NCI-H2171 (cell line): Measurements from ENCODE around the gene NSD2.
"Not testable (repeated sequence)": the region's sequence is repeated elsewhere in the genome, so short reads cannot be mapped to it uniquely, and the experiment has no call there.

Source experiments
- DNase-seq: peaks from one replicate; lab custom pipeline; 2025; lab: John Stamatoyannopoulos, UW

NSD2 gene

DNA sequence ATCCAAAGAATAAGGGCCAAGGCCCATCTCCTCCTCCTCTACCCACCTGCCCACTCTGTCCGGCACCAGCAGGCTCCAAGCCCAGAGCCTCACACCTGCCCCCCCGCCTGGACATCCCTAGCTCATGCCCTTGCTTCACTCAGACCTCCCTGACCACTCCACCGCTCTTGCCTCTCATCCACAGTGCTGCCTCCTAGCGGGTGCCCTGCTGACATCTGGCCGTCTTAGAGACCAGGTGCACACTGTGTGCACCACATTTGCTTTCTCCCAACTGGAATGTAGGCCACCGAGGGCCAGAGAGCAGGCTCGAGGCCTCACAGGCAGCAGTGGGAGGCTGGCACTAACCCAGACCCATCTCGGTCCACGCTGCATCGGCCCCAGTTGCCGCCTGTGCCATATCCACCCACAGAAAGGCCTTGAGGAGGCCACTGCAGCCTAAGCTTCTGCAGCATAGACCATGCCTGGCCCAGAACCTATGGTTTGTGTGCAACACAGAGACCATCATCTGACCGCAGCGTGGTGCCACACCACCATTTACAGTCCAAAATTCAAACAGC lies 28.8 kb upstream of the NSD2 start:
- no peak for DNase-seq

DNA sequence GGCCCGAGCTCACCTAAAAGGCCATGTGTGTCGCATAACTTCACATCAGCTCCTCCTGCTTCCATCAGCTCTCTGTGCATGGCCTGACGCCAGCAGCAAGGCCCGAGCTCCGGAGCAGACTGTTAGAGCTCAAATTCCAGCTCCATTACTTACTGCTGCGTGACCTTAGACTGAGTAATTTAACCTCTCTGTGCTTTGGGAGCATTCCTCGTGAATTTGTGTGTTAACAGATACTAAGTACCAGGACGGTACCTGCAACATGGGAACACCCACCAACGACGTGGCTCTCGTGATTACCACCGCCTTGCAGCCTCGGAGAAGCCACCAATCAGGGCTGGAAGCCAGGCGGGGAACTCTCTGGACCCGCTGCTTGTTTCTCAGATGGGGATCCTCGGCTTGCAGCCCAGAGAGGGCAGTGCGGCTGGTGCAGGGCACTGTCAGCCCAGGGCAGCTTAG lies 28.2 kb upstream of the NSD2 start:
- no peak for DNase-seq

DNA sequence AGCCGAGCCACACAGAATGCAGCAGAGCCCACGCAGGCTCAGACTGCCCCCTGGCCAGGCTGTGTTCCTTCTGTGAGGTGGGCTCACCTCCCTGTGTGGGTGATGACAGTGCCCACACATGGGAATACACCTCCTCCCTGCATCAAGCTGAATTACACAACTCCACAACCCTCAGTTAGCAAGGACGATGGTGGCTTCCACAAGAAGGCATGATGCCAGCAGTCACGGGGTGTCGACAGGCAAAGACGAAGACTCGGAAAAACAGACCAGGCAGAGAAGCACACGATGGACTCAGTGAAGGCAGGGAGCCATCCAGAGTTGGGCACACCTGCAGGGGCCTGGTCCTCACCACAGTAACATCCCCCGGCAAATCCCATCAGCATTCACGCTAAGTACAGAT lies 27.3 kb upstream of the NSD2 start:
- no peak for DNase-seq

DNA sequence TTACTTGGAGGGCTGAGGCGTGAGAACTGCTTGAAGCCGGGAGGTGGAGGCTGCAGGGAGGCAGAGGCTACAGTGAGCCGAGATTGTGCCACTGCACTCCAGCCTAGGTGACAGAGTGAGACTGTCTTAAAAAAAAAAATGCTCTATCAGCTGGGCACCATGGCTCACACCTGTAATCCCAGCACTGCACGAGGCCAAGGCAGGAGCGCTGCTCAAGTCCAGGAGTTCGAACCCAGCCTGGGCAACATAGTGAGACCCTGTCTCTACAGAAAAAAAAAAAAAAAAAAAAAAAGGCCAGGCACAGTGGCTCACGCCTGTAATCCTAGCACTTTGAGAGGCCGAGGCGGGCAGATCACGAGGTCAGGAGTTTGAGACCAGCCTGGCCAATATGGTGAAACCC lies 26.6 kb upstream of the NSD2 start:
- DNase-seq: not testable (repeated sequence)

DNA sequence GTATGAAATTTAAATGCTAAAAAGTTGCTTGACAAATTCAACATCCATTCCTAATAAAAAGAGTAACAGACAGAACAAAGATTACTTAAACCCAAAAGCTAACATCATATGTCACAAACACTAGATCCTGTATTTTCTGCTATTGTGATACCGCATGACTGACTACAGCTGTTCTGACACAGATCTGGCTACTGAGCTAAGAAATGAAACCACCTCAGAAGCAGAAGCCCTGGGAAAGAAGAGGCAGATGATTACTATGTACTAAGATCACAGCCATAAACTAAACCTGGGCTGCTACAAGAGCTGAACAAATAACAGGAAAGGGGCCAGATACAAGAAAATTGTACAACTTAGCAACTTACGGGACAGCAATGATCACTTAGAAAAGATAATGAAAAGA lies 24.6 kb upstream of the NSD2 start:
- no peak for DNase-seq

DNA sequence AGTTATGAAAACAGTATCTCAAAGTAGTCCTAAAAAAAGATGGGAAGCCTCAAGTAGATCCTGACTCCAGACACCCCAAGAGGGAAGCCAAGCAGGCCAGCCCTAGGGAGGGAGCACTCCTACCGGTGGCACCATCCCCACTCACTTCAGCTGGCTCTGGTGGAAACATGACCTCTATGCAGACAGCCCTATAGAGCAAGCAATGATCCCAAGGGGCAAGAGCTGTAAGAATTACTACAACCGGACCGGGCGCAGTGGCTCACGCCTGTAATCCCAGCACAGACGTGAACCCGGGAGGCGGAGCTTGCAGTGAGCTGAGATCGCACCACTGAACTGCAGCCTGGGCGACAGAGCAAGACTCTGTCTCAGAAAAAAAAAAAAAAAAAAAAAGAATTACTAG lies 20.9 kb upstream of the NSD2 start:
- no peak for DNase-seq

DNA sequence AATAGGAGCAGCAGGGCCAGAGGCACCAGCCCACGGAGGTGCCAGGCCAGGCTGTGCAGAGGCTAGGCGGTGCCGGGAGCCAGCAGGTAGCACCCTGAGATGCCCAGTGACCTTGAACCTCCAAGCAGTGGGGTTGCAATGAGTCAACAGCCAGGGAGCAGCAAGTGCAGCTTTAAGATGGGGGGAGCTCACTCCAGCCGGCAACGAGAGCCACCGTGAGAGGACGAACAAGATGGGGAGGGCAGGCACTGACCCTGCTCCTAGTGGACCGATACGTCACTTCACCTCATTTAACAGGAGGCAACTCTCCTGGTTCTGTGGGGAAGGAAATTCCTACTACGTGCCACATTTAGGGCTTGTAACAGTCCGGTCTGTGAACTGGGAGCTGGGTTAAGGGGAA lies 20.0 kb upstream of the NSD2 start:
- DNase-seq: no peak

DNA sequence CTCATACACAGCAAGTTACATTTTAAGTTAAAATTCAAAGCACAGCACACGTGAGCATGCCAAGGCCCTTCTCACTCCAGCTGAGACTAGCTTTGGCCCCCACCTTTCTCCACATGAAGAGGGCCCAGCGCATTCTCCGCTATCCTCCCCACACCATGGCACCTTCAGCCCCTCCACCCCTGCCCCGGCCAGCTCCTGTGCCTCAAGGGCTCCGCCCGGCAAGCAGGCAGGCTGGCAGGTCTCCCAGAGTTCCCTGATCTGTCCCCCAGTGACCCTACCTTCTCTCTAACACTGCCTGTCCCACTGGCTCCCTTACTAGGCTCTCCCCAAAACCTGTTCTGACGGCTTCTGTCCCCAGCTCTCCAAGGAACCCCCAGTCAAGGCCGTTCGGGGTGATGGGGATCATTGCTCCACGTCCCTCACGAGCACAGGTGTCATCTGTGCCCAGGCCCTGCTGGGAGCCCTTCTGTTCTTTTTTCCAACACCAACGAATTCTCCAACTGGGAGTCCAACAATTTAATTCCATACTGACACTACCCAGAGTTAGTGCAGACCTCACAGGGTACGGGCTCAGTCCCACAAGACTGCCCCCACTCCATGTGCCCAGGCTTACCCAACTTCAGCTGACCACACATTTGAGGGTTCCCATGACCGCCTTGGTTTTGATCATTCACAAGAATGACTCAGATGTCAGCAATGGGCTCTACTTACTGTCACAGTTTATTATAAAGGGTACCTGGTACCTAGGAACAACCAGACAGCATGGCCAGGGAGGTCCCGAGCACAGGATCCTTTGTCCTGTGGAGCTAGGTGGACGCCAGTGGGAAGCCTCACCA lies 19.4 kb upstream of the NSD2 start:
- DNase-seq: no peak

DNA sequence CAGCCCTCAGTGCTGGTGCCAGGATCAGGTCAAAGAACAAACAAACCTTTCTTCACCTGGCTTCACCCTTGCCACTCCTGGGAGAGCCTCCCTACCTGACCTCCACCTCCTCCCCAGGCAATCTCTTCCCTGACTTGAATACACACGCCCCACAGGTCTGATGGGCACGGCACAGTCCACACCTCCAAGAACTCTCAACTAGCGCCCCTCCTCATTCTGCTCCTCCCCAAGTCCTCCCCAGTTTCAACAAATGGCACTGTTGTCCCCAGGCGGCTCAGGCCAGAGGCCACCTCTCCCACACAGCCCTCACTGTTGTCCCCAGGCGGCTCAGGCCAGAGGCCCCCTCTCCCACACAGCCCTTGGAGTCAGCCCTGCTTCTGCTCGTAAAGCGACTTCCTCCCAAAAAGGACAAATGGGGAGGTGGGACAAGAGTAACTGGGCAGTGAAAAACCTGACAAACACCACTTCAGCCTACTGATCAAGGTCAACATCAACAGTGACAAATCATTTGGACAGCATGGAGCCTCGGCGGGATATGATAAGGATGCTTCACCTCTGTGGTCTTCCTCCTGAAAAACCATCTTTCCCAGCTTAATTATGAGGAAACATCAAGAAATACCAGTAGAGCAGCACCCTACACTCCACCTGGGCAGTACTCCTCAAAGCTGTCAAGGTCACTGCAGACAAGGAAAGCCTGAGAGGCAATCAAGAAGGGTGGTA lies 18.1 kb upstream of the NSD2 start:
- DNase-seq: no peak

DNA sequence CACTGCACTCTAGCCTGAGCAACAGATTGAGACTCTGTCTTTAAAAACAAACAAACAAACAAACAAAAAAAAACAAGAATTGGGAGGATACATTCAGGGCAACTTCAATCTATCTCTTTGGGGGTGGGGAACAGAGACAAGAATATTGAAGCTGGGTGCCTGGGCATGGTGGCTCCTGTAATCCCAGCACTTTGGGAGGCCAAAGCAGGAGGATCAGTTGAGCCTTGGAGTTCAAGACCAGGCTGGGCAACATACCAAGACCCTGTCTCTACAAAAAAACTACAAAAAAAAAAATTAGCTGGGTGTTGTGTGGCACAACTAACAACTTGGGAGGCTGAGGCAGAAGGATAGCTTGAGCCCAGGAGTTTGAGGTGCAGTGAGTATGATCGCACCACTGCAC lies 16.4 kb upstream of the NSD2 start:
- no peak for DNase-seq

DNA sequence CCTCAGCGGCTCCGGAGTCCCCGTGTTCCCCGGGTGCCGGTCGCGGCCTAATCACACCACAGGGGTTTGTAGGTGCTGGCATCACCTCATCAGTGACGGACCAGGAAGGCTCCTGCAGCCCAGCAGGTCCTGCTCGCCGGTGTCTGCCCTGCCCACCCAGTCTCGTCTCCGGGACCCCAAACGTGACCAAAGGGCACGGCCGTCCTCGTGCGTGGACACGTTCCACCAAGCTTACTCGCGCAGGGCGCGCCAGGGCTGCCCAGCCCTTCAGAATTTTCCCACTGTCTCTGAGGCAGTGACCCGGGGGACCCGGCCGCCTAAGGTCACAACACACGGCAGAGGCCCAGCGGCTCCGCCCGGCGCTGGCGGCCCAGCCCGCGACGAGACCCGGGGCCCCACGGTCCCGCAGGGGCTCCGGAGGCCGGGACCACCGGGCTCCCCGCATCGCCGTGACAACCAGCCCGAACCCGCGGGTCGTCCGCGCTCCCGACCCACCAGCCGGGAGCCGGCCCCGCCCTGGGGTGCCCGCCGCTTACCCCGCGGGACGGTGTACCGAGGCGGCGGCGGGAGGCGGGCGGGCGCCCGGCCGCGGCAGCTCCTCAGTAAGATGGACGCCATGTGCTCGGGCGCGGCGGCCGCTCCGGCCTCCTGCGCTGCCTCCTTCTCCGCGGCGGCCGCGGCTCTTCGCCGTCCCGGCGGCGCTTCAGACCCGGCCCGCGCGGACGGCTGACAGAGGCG lies 15.7 kb upstream of the NSD2 start:
- DNase-seq: no peak

DNA sequence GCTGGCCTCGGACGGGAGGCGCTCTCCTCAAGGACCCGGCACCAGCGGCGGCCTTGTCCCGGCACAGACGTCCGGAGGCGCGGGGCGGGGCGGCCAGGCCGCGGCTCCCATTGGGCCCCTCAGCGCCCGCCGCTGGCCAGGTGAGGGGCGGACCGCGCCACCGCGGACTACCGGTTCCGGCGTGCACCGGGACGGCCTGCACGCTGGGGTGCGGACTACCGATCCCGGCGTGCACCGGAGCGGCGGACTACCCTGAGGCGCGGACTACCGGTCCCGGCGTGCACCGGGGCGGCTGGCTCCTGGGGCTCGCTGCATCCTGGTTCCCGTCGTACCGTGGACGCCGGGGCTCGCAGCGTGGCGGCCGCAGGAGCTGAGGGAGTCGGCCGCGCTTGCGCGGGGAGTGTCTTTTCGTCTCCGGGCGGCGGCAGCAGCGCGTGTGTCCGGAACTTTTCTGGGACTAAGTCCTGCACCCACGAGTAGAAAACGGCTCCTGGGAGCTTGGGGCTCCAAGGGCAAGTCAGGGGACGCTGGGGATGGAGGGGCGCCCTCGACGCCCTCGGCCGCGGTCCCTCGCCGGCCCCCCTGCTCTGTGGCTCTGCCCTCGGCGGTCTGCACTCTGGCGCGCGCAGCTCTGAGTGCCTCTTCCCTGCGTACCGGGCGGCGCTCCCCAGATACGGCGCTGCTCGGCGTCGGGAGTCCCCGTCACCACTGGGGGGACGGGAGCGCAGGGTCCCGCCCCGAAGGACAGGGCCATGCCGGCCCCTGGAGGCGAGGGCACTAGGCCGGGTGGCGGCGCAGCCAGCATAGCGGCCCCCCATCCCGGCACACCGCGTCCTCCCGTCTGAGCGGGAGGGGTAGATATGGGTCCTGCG lies 14.9 kb upstream of the NSD2 start, which contains the start of gene LETM1:
Gene LETM1 (minus strand): TSS at position 86 of the 872 bp plus-strand sequence. CDS start 206 bp downstream, outside the sequence.
- peak; percentile 66 for DNase-seq

DNA sequence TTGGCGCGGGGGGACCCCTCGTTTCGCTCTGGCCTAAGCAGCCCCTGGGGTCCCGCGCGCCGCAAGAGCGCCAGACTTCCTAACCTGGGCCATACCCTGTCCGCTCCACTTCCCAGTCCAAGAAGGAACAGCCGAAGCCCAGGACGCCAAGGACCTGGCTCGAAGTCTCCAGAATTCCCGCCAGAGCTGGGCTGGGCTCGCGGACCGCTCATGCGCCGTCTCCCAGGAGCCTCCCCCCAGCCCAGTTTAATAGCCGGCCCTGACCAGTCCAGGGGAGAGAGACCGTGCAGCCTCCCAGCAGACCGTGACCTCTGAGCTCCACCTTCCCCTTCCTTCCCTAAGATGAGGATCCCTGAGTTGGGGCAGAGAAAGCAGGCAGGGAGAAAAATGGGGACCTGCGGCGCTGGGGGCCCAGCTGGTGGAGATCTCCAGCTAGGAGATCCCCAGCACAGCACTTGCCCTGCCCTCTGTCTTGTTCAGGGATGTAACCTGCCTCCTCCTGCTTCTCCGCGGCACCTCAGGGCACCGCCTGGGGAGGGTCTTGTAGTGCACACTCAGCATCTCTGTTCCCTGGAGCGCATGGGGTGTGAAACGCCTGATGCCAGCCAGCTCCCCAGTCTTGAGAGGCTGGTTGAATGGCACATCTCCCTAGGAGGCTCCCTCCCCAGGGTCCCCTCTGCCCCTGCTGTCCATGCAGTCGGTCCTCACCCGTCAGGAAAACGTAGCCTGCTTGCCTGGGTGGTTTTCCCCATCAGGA lies 14.1 kb upstream of the NSD2 start:
- no peak for DNase-seq

DNA sequence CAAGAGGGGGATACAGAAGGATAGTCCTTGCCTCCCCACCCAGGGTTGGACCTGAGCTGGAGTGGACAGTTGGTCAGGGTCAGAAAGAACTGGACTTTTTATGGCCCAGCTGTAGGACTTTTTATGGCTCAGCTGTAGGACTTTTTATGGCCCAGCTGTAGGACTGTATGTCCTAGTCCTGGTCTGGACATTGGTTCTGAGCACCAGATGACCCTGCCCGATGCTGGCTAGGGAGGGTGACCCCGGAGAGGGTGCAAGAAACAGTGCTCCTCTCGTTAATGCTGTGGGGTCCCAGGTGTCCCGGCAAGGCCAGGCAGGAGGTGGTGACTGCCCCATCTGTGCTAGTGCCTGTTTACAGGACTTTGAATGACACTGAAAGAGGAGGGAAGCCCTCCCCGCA lies 13.3 kb upstream of the NSD2 start:
- DNase-seq: no peak

DNA sequence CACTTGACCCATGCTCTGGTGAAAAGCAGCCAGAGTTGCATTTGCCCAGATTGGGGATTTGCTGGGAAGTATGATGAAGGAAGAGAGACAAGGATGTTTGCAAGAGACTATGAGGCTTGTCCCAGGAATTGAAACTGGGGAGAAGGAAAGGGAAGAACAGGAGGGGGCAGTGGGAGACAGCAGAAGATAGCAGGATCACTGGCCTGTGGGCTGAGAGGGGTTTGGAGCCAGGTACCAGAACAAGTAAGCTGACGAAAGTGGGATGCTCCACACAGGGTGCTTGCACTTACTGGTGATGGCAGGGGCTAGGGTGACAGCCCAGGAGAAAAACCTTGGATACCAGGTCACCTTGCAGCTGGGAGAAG lies 11.8 kb upstream of the NSD2 start:
- no peak for DNase-seq

DNA sequence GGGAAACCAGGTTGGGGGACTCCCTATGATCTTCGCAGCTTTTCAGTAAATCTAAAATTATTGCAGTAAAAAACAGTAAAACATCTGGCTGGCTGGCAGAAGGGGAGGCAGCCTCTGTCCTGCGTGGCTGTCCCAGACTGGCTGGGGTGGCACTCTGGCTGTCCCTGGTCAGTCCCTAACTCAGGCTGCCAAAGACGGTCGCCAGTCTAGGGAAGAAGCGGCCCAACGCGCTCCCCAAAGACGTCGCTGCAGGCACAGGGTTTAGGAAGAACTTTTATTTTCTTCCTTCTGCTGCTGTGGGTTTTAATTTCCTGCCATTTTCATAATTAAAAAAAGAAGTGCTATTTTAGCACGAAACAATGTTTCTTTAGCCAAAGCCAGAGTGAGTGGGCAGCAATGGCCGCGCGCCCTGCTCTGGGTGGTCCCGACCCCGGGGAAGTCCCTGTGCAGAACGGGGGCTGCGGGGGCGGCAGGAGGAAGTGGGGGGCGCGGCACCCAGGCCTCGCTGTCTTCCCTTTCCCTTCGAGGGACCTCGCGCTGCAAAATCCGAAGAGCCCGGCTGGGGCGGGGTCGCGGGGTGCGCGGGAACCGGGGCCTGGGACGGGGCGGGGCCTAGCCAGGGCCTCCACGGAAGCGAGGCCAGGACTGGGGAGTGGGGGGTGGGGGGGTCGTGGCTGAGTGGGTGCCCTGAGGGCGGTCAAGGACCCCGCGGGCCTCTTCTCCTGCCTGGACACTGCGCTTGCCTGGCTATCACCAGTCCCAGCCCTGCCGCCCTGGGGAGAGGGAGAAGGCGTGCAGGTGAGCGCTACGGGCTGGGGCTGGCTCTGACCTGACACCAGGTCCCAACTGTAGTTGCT lies 8.9 kb upstream of the NSD2 start:
- DNase-seq: no peak

DNA sequence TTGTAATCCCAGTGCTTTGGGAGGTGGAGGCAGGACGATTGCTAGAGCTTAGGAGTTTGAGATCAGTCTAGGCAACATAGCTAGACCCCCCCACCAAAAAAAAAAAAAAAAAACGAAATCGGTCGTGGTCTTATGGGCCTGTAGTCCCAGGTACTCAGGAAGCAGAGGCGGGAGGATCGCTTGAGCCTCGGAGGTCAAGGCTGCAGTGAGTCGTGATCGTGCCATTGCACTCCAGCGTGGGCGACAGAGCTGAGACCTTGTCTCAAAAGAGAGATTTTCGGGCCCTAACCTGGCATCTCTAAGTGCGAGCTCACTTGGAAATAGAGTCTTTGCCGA lies 8.3 kb upstream of the NSD2 start:
- DNase-seq: no peak

DNA sequence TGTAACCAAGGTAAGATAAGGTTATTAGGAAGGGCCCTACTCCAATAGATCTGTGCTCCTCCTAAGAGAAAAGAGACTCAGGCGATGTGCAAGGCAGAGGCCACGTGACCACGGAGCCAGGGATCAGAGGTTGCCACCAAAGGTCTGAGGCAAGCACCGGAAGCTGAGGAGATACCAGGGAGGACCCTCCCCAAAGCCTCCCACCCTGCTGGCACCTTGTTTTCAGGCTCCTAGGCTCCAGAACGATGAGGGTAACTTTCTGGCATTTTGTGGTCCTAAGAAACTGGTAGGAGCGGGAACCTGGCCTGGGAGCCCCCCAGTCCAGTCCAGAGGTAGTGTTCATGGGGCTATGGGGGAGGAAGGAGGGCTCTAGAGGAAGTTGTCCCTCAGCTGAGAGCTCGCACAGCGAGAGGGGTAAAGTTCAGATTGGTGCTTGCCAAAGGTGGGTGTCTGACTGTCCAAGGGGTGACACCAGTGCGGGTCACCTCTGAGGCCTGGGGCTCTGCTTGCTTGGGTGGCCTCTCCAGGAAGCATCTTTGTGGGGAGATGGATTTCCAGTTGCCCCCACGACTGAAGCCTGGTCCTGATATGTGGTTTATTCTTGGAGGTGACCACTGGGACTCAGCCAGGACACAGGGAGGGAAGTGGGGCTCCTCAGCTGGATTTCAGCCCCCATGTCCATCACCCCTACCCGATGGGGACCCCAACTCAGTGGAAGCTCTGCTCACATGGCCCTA lies 7.7 kb upstream of the NSD2 start:
- no peak for DNase-seq
